ENCODE data around the gene MPV17L. TPM values are rescaled to one million over a fixed set of nuclear protein-coding genes. Genes with fewer than 3 reads are reported as not detected.
"Not testable (repeated sequence)": the region's sequence is repeated elsewhere in the genome, so short reads cannot be mapped to it uniquely, and the experiment has no call there.

The MPV17L gene
- total and polyA plus RNA-seq, 2 donors from 2014 or later, result 4.8 to 11.8 TPM

GRCh38 chr16:15401972-15402371 lies 6.4 kb downstream of the MPV17L start:
- H3K4me1 ChIP-seq (ENCODE audit: control insufficient read depth in 2 of 3, insufficient read depth in 2 of 3, low read depth in 1 of 3, low read length in 3 of 3), result no peaks in the 10 kb centered on the region
- H3K4me3 ChIP-seq (ENCODE audit: low read length in 3 of 3), result no peak overlapping the region
- peaks cover 0 to 3% (median 0%) of the 10 kb centered on the region in 3 donors for H3K36me3 ChIP-seq (ENCODE audit: control insufficient read depth in 2 of 3, insufficient read depth in 3 of 3, low read length in 3 of 3)
- no peaks in the 10 kb centered on the region for H3K27me3 ChIP-seq (ENCODE audit: control insufficient read depth, insufficient read depth, low read length)
- TF ChIP-seq, protein P1, sequence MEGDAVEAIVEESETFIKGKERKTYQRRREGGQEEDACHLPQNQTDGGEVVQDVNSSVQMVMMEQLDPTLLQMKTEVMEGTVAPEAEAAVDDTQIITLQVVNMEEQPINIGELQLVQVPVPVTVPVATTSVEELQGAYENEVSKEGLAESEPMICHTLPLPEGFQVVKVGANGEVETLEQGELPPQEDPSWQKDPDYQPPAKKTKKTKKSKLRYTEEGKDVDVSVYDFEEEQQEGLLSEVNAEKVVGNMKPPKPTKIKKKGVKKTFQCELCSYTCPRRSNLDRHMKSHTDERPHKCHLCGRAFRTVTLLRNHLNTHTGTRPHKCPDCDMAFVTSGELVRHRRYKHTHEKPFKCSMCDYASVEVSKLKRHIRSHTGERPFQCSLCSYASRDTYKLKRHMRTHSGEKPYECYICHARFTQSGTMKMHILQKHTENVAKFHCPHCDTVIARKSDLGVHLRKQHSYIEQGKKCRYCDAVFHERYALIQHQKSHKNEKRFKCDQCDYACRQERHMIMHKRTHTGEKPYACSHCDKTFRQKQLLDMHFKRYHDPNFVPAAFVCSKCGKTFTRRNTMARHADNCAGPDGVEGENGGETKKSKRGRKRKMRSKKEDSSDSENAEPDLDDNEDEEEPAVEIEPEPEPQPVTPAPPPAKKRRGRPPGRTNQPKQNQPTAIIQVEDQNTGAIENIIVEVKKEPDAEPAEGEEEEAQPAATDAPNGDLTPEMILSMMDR (IDR thresholded peaks at IDR 0.05; ENCODE audit: borderline replicate concordance, extremely low read depth, insufficient read depth), result no peak
- no peak overlapping the region for H3K27ac ChIP-seq (ENCODE audit: low read depth in 2 of 2, low read length in 2 of 2)
- no peaks in the 10 kb centered on the region for H3K9me3 ChIP-seq (ENCODE audit: control insufficient read depth in 2 of 3, insufficient read depth in 1 of 3, low read length in 3 of 3)
- intact Hi-C loops (cut with DNase I), result no loop called here
- no peak overlapping the region for H3K9ac ChIP-seq (ENCODE audit: low read length in 3 of 3)
- no peak for DNase-seq
- no peak for FAIRE-seq

DNA sequence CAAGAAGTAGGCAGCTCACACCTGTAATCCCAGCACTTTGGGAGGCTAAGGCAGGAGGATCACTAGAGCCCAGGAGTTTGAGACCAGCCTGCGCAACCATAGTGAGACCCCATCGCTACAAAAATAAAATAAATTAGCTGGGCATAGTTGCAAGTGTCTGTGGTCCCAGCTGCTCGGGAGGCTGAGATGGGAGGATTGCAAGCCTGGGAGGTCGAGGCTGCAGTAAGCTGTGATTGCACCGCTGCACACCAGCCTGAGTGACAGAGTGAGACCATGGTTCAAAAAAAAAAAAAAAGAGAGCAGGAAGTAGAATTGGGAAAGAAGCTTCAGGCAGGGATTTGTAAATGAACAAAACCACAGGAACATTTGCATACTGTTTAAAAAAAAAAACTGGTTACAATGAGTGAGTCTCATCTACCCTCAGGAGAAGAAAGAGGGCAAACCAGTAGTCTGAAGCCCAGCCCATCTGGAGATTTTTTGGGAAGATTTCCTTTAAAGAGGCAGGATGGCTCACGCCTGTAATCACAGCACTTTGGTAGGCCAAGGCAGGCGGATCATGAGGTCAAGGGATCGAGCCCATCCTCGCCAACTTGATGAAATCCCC lies 7.9 kb downstream of the MPV17L start:
- Histone ChIP-seq H3K27ac (ENCODE audit: low read depth in 2 of 2, low read length in 2 of 2) (no peak overlapping the region), H3K4me1 (ENCODE audit: control insufficient read depth in 2 of 3, insufficient read depth in 2 of 3, low read depth in 1 of 3, low read length in 3 of 3) (no peaks in the 10 kb centered on the region), H3K4me3 (ENCODE audit: low read length in 3 of 3) (no peak overlapping the region), H3K9ac (ENCODE audit: low read length in 3 of 3) (no peak overlapping the region), H3K36me3 (ENCODE audit: control insufficient read depth in 2 of 3, insufficient read depth in 3 of 3, low read length in 3 of 3) (peaks cover 0 to 3% (median 0%) of the 10 kb centered on the region in 3 donors), H3K9me3 (ENCODE audit: control insufficient read depth in 2 of 3, insufficient read depth in 1 of 3, low read length in 3 of 3) (no peaks in the 10 kb centered on the region), H3K27me3 (ENCODE audit: control insufficient read depth, insufficient read depth, low read length) (no peaks in the 10 kb centered on the region)
- DNase-seq, result no peak
- TF ChIP-seq, protein P1 (IDR thresholded peaks at IDR 0.05; ENCODE audit: borderline replicate concordance, extremely low read depth, insufficient read depth), result no peak
- no peak for FAIRE-seq
- intact Hi-C loops (cut with DNase I), result no loop called here

DNA sequence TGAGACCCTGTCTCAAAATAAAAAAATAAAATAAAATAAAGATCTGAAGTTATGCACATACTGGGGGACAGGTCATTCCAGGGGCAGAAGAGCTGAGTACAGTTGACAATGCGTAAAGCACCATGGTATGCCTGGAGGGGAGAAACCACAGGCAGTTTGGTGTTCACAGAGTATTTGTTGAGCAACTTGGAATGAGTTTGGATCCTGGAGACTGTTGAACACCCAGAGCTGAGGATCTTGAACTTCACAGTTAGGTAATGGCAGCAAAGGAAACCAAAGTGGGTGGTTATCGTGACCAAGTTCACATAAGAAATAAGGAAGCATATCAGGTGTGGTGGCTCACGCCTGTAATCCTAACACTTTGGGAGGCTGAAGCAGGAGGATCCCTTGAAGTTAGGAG lies 8.5 kb downstream of the MPV17L start:
- H3K9ac ChIP-seq (ENCODE audit: low read length in 3 of 3); H3K27me3 ChIP-seq (ENCODE audit: control insufficient read depth, insufficient read depth, low read length); H3K4me1 ChIP-seq (ENCODE audit: control insufficient read depth in 2 of 3, insufficient read depth in 2 of 3, low read depth in 1 of 3, low read length in 3 of 3); H3K9me3 ChIP-seq (ENCODE audit: control insufficient read depth in 2 of 3, insufficient read depth in 1 of 3, low read length in 3 of 3); DNase-seq; H3K27ac ChIP-seq (ENCODE audit: low read depth in 2 of 2, low read length in 2 of 2); H3K36me3 ChIP-seq (ENCODE audit: control insufficient read depth in 2 of 3, insufficient read depth in 3 of 3, low read length in 3 of 3); H3K4me3 ChIP-seq (ENCODE audit: low read length in 3 of 3); intact Hi-C loops (cut with DNase I); FAIRE-seq: not testable (repeated sequence)

GRCh38 chr16:15404792-15405191 lies 9.2 kb downstream of the MPV17L start:
- peaks cover 0 to 3% (median 0%) of the 10 kb centered on the region in 3 donors for H3K36me3 ChIP-seq (ENCODE audit: control insufficient read depth in 2 of 3, insufficient read depth in 3 of 3, low read length in 3 of 3)
- H3K27ac ChIP-seq (ENCODE audit: low read depth in 2 of 2, low read length in 2 of 2), result peak overlapping the region in 1 of 2 donors; percentile 47
- DNase-seq (no peak), FAIRE-seq (no peak)
- H3K9me3 ChIP-seq (ENCODE audit: control insufficient read depth in 2 of 3, insufficient read depth in 1 of 3, low read length in 3 of 3), result no peaks in the 10 kb centered on the region
- no peak overlapping the region for H3K9ac ChIP-seq (ENCODE audit: low read length in 3 of 3)
- TF ChIP-seq, protein P1 (IDR thresholded peaks at IDR 0.05; ENCODE audit: borderline replicate concordance, extremely low read depth, insufficient read depth), result no peak
- intact Hi-C loops (cut with DNase I), result no loop called here
- no peak overlapping the region for H3K4me3 ChIP-seq (ENCODE audit: low read length in 3 of 3)
- no peaks in the 10 kb centered on the region for H3K4me1 ChIP-seq (ENCODE audit: control insufficient read depth in 2 of 3, insufficient read depth in 2 of 3, low read depth in 1 of 3, low read length in 3 of 3)
- H3K27me3 ChIP-seq (ENCODE audit: control insufficient read depth, insufficient read depth, low read length), result no peaks in the 10 kb centered on the region

- H3K4me1 ChIP-seq (ENCODE audit: control insufficient read depth in 2 of 3, insufficient read depth in 2 of 3, low read depth in 1 of 3, low read length in 3 of 3); intact Hi-C loops (cut with DNase I); H3K4me3 ChIP-seq (ENCODE audit: low read length in 3 of 3); H3K36me3 ChIP-seq (ENCODE audit: control insufficient read depth in 2 of 3, insufficient read depth in 3 of 3, low read length in 3 of 3); H3K9me3 ChIP-seq (ENCODE audit: control insufficient read depth in 2 of 3, insufficient read depth in 1 of 3, low read length in 3 of 3); FAIRE-seq; H3K27ac ChIP-seq (ENCODE audit: low read depth in 2 of 2, low read length in 2 of 2); H3K9ac ChIP-seq (ENCODE audit: low read length in 3 of 3); H3K27me3 ChIP-seq (ENCODE audit: control insufficient read depth, insufficient read depth, low read length); DNase-seq: not testable (repeated sequence)
Measured at GRCh38 chr16:15407756-15408155, 12.2 kb downstream of the MPV17L start.

DNA sequence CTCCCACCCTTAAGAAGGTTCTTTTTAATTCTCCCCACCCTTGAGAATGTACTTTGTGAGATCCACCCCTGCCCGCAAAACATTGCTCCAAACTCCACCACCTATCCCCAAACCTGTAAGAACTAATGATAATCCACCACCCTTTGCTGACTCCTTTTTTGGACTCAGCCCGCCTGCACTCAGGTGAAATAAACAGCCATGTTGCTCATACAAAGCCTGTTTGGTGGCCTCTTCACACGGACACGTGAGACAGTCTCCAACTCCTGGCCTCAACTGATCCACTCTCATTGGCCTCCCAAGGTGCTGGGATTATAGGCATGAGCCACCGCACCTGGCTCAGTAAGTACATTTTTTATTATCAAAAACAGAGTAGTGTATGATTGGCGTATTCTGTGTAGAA lies 13.9 kb downstream of the MPV17L start:
- FAIRE-seq; intact Hi-C loops (cut with DNase I): not testable (repeated sequence)

More for the DNA sequence above, 13.9 kb downstream of the MPV17L start:
- H3K27ac ChIP-seq (ENCODE audit: low read depth in 2 of 2, low read length in 2 of 2); H3K9ac ChIP-seq (ENCODE audit: low read length in 3 of 3); H3K9me3 ChIP-seq (ENCODE audit: control insufficient read depth in 2 of 3, insufficient read depth in 1 of 3, low read length in 3 of 3); H3K36me3 ChIP-seq (ENCODE audit: control insufficient read depth in 2 of 3, insufficient read depth in 3 of 3, low read length in 3 of 3); H3K4me1 ChIP-seq (ENCODE audit: control insufficient read depth in 2 of 3, insufficient read depth in 2 of 3, low read depth in 1 of 3, low read length in 3 of 3); H3K27me3 ChIP-seq (ENCODE audit: control insufficient read depth, insufficient read depth, low read length); DNase-seq; H3K4me3 ChIP-seq (ENCODE audit: low read length in 3 of 3): not testable (repeated sequence)

Measured in kidney (tissue), 14 donors.